ENCODE data around the gene SLC6A1.

GRCh38 chr3:10950476-10951294 is 41.9 kb upstream of the SLC6A1 start:
- peak in 2 of 4 experiments; percentile 38 to 39 for TF ChIP-seq CTCF (IDR thresholded peaks at IDR 0.05)
- no peak for TF ChIP-seq POLR2A (IDR thresholded peaks at IDR 0.05)
